PFSK-1 (cell line): ENCODE data around the gene STIM2.

ENCODE experiments used
- FOXP2 ChIP-seq: optimal IDR thresholded peaks from 2 replicates; pipeline ENCODE3; 2011; ENCODE audit warnings: borderline replicate concordance, control low read depth, inconsistent platforms; ENCODE audit not compliant: insufficient read depth; ENCODE audit errors: extremely low read length, extremely low read depth
- POLR2AphosphoS5 ChIP-seq: IDR thresholded peaks from 2 replicates; pipeline ENCODE4 v1.6.1; 2012; ENCODE audit warnings: low read depth, mild to moderate bottlenecking, control low read depth, low read length, moderate library complexity
- SIN3A ChIP-seq: IDR thresholded peaks from 2 replicates; pipeline ENCODE4 v1.6.1; 2012; ENCODE audit warnings: mild to moderate bottlenecking, low read length, moderate library complexity, borderline replicate concordance; ENCODE audit not compliant: insufficient read depth
- TAF1 ChIP-seq: IDR thresholded peaks from 2 replicates; pipeline ENCODE4 v1.6.1; 2012; ENCODE audit warnings: low read length, control low read depth, borderline replicate concordance; ENCODE audit not compliant: insufficient read depth
- TF ChIP-seq, protein P1 (sequence below), 2 experiments: IDR thresholded peaks; 2 replicates each; pipeline versions ENCODE4 v1.6.1 to v1.8.0; 2011 to 2012; ENCODE audit warnings: low read depth in 2 of 2, low read length in 2 of 2, control low read depth in 1 of 2, inconsistent platforms in 1 of 2, mild to moderate bottlenecking in 1 of 2, moderate library complexity in 1 of 2; ENCODE audit not compliant: insufficient read depth in 1 of 2

The STIM2 gene

DNA sequence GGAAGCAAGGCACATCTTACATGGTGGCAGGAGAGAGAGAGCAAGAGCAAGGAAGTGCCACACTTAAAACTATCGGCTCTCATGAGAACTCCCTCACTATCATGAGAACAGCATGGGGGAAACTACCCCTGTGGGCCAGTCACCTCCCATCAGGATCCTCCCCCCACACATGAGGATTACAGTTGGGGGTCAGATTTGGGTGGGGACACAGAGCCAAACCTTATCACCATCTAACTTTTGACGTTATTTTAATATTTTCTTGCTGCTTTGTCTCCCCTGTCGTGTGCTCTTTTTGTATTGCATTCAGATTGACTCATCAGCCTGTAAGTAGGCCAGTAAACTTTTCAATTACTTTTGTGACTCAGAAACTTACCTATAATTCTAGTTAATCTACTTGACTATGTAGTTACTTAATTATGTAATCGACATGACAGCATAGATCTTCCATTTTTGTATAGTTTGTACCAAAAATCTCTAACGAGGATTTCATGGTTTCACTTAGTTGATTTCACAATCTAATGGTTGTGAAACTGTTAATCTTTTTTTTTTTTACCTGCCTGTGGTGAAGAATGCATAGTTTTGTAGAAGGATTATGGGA, 18.3 kb downstream of the STIM2 start:
- TF ChIP-seq, protein P1, sequence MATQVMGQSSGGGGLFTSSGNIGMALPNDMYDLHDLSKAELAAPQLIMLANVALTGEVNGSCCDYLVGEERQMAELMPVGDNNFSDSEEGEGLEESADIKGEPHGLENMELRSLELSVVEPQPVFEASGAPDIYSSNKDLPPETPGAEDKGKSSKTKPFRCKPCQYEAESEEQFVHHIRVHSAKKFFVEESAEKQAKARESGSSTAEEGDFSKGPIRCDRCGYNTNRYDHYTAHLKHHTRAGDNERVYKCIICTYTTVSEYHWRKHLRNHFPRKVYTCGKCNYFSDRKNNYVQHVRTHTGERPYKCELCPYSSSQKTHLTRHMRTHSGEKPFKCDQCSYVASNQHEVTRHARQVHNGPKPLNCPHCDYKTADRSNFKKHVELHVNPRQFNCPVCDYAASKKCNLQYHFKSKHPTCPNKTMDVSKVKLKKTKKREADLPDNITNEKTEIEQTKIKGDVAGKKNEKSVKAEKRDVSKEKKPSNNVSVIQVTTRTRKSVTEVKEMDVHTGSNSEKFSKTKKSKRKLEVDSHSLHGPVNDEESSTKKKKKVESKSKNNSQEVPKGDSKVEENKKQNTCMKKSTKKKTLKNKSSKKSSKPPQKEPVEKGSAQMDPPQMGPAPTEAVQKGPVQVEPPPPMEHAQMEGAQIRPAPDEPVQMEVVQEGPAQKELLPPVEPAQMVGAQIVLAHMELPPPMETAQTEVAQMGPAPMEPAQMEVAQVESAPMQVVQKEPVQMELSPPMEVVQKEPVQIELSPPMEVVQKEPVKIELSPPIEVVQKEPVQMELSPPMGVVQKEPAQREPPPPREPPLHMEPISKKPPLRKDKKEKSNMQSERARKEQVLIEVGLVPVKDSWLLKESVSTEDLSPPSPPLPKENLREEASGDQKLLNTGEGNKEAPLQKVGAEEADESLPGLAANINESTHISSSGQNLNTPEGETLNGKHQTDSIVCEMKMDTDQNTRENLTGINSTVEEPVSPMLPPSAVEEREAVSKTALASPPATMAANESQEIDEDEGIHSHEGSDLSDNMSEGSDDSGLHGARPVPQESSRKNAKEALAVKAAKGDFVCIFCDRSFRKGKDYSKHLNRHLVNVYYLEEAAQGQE (IDR thresholded peaks at IDR 0.05; ENCODE audit: insufficient read depth in 1 of 2, low read depth in 2 of 2, low read length in 2 of 2) = no peak
- TF ChIP-seq POLR2AphosphoS5 = no peak
- TF ChIP-seq SIN3A = no peak
- no peak for TF ChIP-seq TAF1
- TF ChIP-seq FOXP2 = no peak

DNA sequence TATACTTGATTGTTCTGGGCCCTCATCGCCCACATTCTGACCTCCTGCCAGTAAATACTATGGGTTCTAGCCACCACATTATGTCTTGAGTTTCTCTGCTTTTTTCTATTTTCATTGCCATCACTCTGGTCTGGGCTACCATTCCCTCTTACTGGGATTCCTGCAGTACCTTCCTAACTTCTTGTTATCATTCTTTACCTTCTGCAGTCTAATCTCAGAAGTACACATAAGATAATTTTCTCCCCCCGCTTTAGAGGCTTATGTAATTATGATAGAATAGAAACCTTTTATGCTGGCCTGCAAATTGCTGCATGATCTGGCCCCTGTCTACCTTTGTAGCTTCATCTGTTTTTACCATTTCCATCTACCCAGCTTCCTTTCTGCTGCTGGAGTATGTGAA, 19.2 kb downstream of the STIM2 start:
- no peak for TF ChIP-seq POLR2AphosphoS5
- TF ChIP-seq, protein P1 (IDR thresholded peaks at IDR 0.05; ENCODE audit: insufficient read depth in 1 of 2, low read depth in 2 of 2, low read length in 2 of 2) = no peak
- no peak for TF ChIP-seq FOXP2
- no peak for TF ChIP-seq SIN3A
- no peak for TF ChIP-seq TAF1

DNA sequence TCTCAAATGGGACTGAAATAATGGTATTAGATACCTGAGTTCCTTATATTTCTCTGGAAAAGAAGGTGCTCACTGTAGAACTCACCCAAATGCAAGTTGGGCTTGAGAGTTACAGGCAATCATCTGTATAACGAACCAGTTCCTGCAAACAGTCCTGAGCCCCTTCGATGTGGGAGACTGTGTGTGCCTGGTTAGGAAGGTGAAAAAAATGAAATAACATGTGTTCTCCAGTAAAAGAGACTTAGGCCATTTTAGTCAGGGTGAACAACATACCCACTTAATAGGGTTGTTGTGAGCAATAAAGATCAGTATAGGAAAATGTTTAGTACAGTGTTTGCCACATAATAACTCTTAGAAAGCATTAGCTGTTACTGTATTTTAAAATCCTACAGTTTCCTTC, 23.4 kb downstream of the STIM2 start:
- no peak for TF ChIP-seq SIN3A
- no peak for TF ChIP-seq TAF1
- TF ChIP-seq, protein P1 (IDR thresholded peaks at IDR 0.05; ENCODE audit: insufficient read depth in 1 of 2, low read depth in 2 of 2, low read length in 2 of 2) = no peak
- no peak for TF ChIP-seq FOXP2
- TF ChIP-seq POLR2AphosphoS5 = no peak

DNA sequence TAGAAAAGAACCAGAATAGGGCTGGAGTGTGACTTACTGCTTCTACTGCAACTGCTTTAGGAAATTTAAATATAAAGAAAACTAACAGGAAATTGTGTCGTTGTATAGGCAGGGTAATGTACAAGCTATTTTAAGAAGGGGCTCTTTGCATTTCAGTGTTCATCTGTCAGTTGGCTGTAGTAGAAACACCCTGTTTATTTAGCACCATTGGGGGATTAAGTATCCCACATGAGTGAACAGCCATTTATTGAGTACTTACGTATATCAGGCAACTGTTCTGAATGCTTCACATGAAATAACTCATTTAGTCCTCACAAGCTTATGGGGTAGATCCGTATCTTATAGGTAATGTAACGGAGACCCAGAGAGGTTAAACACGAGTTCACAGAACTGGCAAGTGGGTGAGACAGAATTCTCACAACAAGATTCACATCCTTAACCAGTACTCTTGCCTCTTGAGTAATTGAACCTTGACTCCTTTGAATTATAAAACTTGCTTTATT, 23.9 kb downstream of the STIM2 start:
- TF ChIP-seq, protein P1 (IDR thresholded peaks at IDR 0.05; ENCODE audit: insufficient read depth in 1 of 2, low read depth in 2 of 2, low read length in 2 of 2) = no peak
- TF ChIP-seq SIN3A (no peak), FOXP2 (no peak), POLR2AphosphoS5 (no peak), TAF1 (no peak)

DNA sequence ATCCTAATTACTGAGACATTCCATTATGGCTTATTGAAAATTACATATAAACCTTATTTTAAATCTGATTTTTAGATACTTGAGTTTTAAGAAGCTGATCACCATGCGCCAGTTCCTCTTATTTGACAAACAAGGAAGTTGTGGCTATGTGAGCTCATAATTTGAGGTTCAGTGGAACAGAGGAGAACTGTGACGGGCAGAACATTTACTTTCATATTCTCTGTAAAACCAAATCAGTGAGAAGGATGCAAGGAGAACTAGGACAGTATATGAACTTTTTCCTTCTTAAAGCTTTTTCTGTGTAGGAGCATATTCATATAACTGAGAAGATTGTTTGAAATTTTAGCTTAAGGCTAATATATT, 25.3 kb downstream of the STIM2 start:
- TF ChIP-seq SIN3A (no peak), TAF1 (no peak), POLR2AphosphoS5 (no peak), FOXP2 (no peak)
- TF ChIP-seq, protein P1 (IDR thresholded peaks at IDR 0.05; ENCODE audit: insufficient read depth in 1 of 2, low read depth in 2 of 2, low read length in 2 of 2) = no peak
